GM19238 (cell line): ENCODE data around the gene TFG.

Experiments used
- DNase-seq: peaks from one replicate; pipeline ENCODE4 v3.0.0; 2011; ENCODE audit warnings: low spot score; ENCODE audit not compliant: insufficient read length

TFG gene

DNA sequence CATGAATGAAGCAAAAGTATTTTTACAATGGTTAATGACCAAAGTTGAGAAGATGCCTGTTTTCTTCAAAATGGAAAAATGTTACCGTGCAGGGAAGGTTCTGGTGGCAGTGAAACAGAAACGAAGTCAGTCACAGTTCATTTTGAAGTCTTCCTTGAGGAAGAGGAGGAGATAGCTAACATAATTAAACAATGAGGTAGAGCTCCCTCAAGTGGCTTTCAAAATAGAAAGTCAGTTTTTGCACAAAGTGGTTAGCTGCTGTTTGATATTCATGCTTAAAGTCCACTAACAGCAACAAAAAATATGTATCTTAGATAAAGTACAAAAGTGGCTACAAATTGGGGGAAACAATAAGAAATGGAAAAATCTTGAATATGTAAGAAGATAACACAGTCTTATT lies 87.3 kb downstream of the TFG start:
- no peak for DNase-seq

- DNase-seq: no peak
Measured at GRCh38 chr3:100798012-100798411, 88.7 kb downstream of the TFG start.
